ENCODE results near the gene TOX2.

DNA sequence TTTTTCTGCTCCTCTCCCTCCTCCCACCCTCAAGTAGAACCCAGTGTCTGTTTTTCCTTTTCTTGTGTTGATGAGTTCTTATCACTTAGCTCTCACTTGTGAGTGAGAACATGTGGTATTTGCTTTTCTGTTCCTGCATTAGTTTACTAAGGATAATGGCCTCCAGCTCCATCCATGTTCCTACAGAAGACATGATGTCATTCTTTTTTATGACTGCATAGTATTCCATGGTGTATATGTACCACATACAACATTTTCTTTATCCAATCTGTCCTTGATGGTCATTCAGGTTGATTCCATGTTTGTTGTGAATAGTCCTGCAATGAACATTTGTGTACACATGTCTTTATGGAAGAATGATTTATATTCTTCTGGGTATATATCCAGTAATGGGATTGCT is 81.0 kb downstream of the TOX2 start:
- TF ChIP-seq ZSCAN30 (tag by site-specific recombination; IDR thresholded peaks at IDR 0.05) (no peak), REST (tag by site-specific recombination; IDR thresholded peaks at IDR 0.05) (no peak), ZNF501 (tag by site-specific recombination; IDR thresholded peaks at IDR 0.05) (no peak), ZNF18 (tag by site-specific recombination; IDR thresholded peaks at IDR 0.05) (no peak)
- TF ChIP-seq, protein P1, sequence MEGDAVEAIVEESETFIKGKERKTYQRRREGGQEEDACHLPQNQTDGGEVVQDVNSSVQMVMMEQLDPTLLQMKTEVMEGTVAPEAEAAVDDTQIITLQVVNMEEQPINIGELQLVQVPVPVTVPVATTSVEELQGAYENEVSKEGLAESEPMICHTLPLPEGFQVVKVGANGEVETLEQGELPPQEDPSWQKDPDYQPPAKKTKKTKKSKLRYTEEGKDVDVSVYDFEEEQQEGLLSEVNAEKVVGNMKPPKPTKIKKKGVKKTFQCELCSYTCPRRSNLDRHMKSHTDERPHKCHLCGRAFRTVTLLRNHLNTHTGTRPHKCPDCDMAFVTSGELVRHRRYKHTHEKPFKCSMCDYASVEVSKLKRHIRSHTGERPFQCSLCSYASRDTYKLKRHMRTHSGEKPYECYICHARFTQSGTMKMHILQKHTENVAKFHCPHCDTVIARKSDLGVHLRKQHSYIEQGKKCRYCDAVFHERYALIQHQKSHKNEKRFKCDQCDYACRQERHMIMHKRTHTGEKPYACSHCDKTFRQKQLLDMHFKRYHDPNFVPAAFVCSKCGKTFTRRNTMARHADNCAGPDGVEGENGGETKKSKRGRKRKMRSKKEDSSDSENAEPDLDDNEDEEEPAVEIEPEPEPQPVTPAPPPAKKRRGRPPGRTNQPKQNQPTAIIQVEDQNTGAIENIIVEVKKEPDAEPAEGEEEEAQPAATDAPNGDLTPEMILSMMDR (tag by site-specific recombination; IDR thresholded peaks at IDR 0.05): no peak

Data from HEK293 (cell line).